ENCODE data around the gene VAT1L.

Gene VAT1L

GRCh38 chr16:77868478-77868877 is 80.1 kb downstream of the VAT1L start:
- H3K27ac ChIP-seq, result no peak overlapping the region
- no peak for TF ChIP-seq CTCF (IDR thresholded peaks at IDR 0.05)
- TF ChIP-seq ZFX (IDR thresholded peaks at IDR 0.05; ENCODE audit: borderline replicate concordance), result no peak

- TF ChIP-seq CTCF (IDR thresholded peaks at IDR 0.05), result no peak
- no peak for TF ChIP-seq ZFX (IDR thresholded peaks at IDR 0.05; ENCODE audit: borderline replicate concordance)
- no peak overlapping the region for H3K27ac ChIP-seq
Measured at GRCh38 chr16:77869997-77870813, 81.8 kb downstream of the VAT1L start.

GRCh38 chr16:77871932-77872331 is 83.6 kb downstream of the VAT1L start:
- H3K27ac ChIP-seq, result no peak overlapping the region
- TF ChIP-seq ZFX (IDR thresholded peaks at IDR 0.05; ENCODE audit: borderline replicate concordance), result no peak

GRCh38 chr16:77873066-77873465 is 84.7 kb downstream of the VAT1L start:
- TF ChIP-seq ZFX (IDR thresholded peaks at IDR 0.05; ENCODE audit: borderline replicate concordance) (no peak), CTCF (IDR thresholded peaks at IDR 0.05) (no peak)
- no peak overlapping the region for H3K27ac ChIP-seq

- no peak overlapping the region for H3K27ac ChIP-seq
- TF ChIP-seq ZFX (IDR thresholded peaks at IDR 0.05; ENCODE audit: borderline replicate concordance) (no peak), CTCF (IDR thresholded peaks at IDR 0.05) (no peak)
Measured at GRCh38 chr16:77874347-77874746, 86.0 kb downstream of the VAT1L start.

GRCh38 chr16:77876776-77877175 is 88.4 kb downstream of the VAT1L start:
- TF ChIP-seq ZFX (IDR thresholded peaks at IDR 0.05; ENCODE audit: borderline replicate concordance), result no peak
- TF ChIP-seq CTCF (IDR thresholded peaks at IDR 0.05), result no peak
- no peak overlapping the region for H3K27ac ChIP-seq

GRCh38 chr16:77877712-77878347 is 89.5 kb downstream of the VAT1L start:
- TF ChIP-seq ZFX (IDR thresholded peaks at IDR 0.05; ENCODE audit: borderline replicate concordance), result no peak
- TF ChIP-seq CTCF (IDR thresholded peaks at IDR 0.05), result no peak
- H3K27ac ChIP-seq, result no peak overlapping the region

Measured in 22Rv1 (cell line).